A673 (cell line): Measurements from ENCODE around the gene LIPM.

Experiments used
- CTCF ChIP-seq: fragments of 300-800, 200-600 bp; sonication (generic); conservative IDR thresholded peaks from 2 replicates; pipeline ENCODE4 v1.5.1; 2017; ENCODE audit warnings: low read depth, mild to moderate bottlenecking, antibody characterized with exemption, low read length, moderate library complexity, mixed read lengths
- EZH2 ChIP-seq: fragments of 200-600 bp; sonication (generic); IDR thresholded peaks from 2 replicates; pipeline ENCODE4 v1.6.1; 2017; ENCODE audit warnings: borderline replicate concordance, low read depth, mild to moderate bottlenecking, mixed read lengths, antibody characterized with exemption, low read length; ENCODE audit not compliant: poor library complexity, severe bottlenecking

GRCh38 chr10:88854684-88855083 lies 52.2 kb downstream of the LIPM start:
- TF ChIP-seq CTCF (no peak), EZH2 (no peak)
